ENCODE data around the gene PKP3. TPM values are rescaled to one million over a fixed set of nuclear protein-coding genes. Genes with fewer than 3 reads are reported as not detected.
A peak's percentile ranks its signal among the peaks of the same experiment; 100 is the strongest.

Gene PKP3
- total RNA-seq, 1 donor, result 5.6 TPM

GRCh38 chr11:450809-451451 is 56.9 kb downstream of the PKP3 start:
- peak; percentile 16 for TF ChIP-seq CTCF (IDR thresholded peaks at IDR 0.05; ENCODE audit: insufficient read depth, low read length)
- peak; percentile 59 for DNase-seq (ENCODE audit: low read depth)
- H3K4me3 ChIP-seq (ENCODE audit: low read depth, low read length), result peak overlapping the region; percentile 87

GRCh38 chr11:451738-452137 is 57.7 kb downstream of the PKP3 start:
- TF ChIP-seq CTCF (IDR thresholded peaks at IDR 0.05; ENCODE audit: insufficient read depth, low read length), result no peak
- no peak for DNase-seq (ENCODE audit: low read depth)
- peak overlapping the region; percentile 87 for H3K4me3 ChIP-seq (ENCODE audit: low read depth, low read length)

GRCh38 chr11:452203-452744 is 58.3 kb downstream of the PKP3 start:
- no peak for TF ChIP-seq CTCF (IDR thresholded peaks at IDR 0.05; ENCODE audit: insufficient read depth, low read length)
- peak overlapping the region; percentile 25 for H3K4me3 ChIP-seq (ENCODE audit: low read depth, low read length)
- no peak for DNase-seq (ENCODE audit: low read depth)

- no peak for DNase-seq (ENCODE audit: low read depth)
- no peak for TF ChIP-seq CTCF (IDR thresholded peaks at IDR 0.05; ENCODE audit: insufficient read depth, low read length)
- no peak overlapping the region for H3K4me3 ChIP-seq (ENCODE audit: low read depth, low read length)
Observed at GRCh38 chr11:452916-453527, 59.0 kb downstream of the PKP3 start.

- H3K4me3 ChIP-seq (ENCODE audit: low read depth, low read length), result no peak overlapping the region
- no peak for DNase-seq (ENCODE audit: low read depth)
- no peak for TF ChIP-seq CTCF (IDR thresholded peaks at IDR 0.05; ENCODE audit: insufficient read depth, low read length)
Observed at GRCh38 chr11:453564-453963, 59.6 kb downstream of the PKP3 start.

GRCh38 chr11:454043-454442 is 60.0 kb downstream of the PKP3 start:
- H3K4me3 ChIP-seq (ENCODE audit: low read depth, low read length), result no peak overlapping the region
- no peak for TF ChIP-seq CTCF (IDR thresholded peaks at IDR 0.05; ENCODE audit: insufficient read depth, low read length)
- no peak for DNase-seq (ENCODE audit: low read depth)

Small RNAs within 50 kb of the gene (small RNA-seq; reads per million reads assigned to genes)
- not detected for gene RN7SL838P

Other genes with a start within 250 kb of the PKP3 start
- gene SCGB1C1, start 201.1 kb upstream of the PKP3 start, total RNA-seq (ENCODE audit: low replicate concordance), result not detected in 2 replicates
- gene BET1L, start 186.8 kb upstream of the PKP3 start, total RNA-seq (ENCODE audit: low replicate concordance), result 9.6 and 16.2 TPM in 2 replicates
- 135 and 148 TPM in 2 replicates for gene RIC8A, start 186.5 kb upstream of the PKP3 start, total RNA-seq (ENCODE audit: low replicate concordance)
- 4.2 and 8.2 TPM in 2 replicates for gene SIRT3, start 157.9 kb upstream of the PKP3 start, total RNA-seq (ENCODE audit: low replicate concordance)
- gene PSMD13, start 157.2 kb upstream of the PKP3 start, total RNA-seq (ENCODE audit: low replicate concordance), result 96.9 and 121 TPM in 2 replicates
- gene NLRP6, start 115.8 kb upstream of the PKP3 start, total RNA-seq (ENCODE audit: low replicate concordance), result not detected in 2 replicates
- 5.3 and 6.9 TPM in 2 replicates for gene PGGHG, start 105.1 kb upstream of the PKP3 start, total RNA-seq (ENCODE audit: low replicate concordance)
- gene IFITM5, start 94.7 kb upstream of the PKP3 start, total RNA-seq (ENCODE audit: low replicate concordance), result not detected in 2 replicates
- 50.1 and 88.1 TPM in 2 replicates for gene IFITM2, start 86.4 kb upstream of the PKP3 start, total RNA-seq (ENCODE audit: low replicate concordance)
- gene IFITM1, start 80.2 kb upstream of the PKP3 start, total RNA-seq (ENCODE audit: low replicate concordance), result 20.9 and 24.2 TPM in 2 replicates
- 34.3 and 95.4 TPM in 2 replicates for gene IFITM3, start 73.3 kb upstream of the PKP3 start, total RNA-seq (ENCODE audit: low replicate concordance)
- 1.5 and 1.9 TPM in 2 replicates for gene B4GALNT4, start 24.7 kb upstream of the PKP3 start, total RNA-seq (ENCODE audit: low replicate concordance)
- gene SIGIRR, start 20.8 kb downstream of the PKP3 start, total RNA-seq (ENCODE audit: low replicate concordance), result 30.4 and 38.7 TPM in 2 replicates
- gene ANO9, start 47.8 kb downstream of the PKP3 start, total RNA-seq (ENCODE audit: low replicate concordance), result not detected in 2 replicates
- 28.7 and 51.6 TPM in 2 replicates for gene PTDSS2, start 56.1 kb downstream of the PKP3 start, total RNA-seq (ENCODE audit: low replicate concordance)
- 388 and 436 TPM in 2 replicates for gene RNH1, start 113.0 kb downstream of the PKP3 start, total RNA-seq (ENCODE audit: low replicate concordance)
- gene HRAS, start 141.4 kb downstream of the PKP3 start, total RNA-seq (ENCODE audit: low replicate concordance), result 34.6 and 44.4 TPM in 2 replicates
- 0.45 and 1.2 TPM in 2 replicates for gene LRRC56, start 143.3 kb downstream of the PKP3 start, total RNA-seq (ENCODE audit: low replicate concordance)
- gene LMNTD2, start 166.5 kb downstream of the PKP3 start, total RNA-seq (ENCODE audit: low replicate concordance), result 0.36 TPM in 1 of 2 replicates, not detected in the other
- gene RASSF7, start 166.8 kb downstream of the PKP3 start, total RNA-seq (ENCODE audit: low replicate concordance), result 1.6 and 2.5 TPM in 2 replicates
- 27.6 and 37.5 TPM in 2 replicates for gene PHRF1, start 182.3 kb downstream of the PKP3 start, total RNA-seq (ENCODE audit: low replicate concordance)
- 6.5 and 6.8 TPM in 2 replicates for gene IRF7, start 221.7 kb downstream of the PKP3 start, total RNA-seq (ENCODE audit: low replicate concordance)
- gene CDHR5, start 230.7 kb downstream of the PKP3 start, total RNA-seq (ENCODE audit: low replicate concordance), result not detected in 2 replicates
- not detected in 2 replicates for gene SCT, start 233.0 kb downstream of the PKP3 start, total RNA-seq (ENCODE audit: low replicate concordance)
- gene DRD4, start 243.1 kb downstream of the PKP3 start, total RNA-seq (ENCODE audit: low replicate concordance), result 0.09 and 0.16 TPM in 2 replicates